Mesenchymal stem cell (in vitro differentiated cells and primary cell): ENCODE data around the gene LRP8. TPM values are rescaled to one million over a fixed set of nuclear protein-coding genes. Genes with fewer than 3 reads are reported as not detected.

Experiments
- DNase-seq: peaks from one replicate; pipeline ENCODE4 v3.0.0-alpha.2; 2013
- H2AFZ ChIP-seq: one replicate; pipeline ENCODE4 v1.6.1; 2013; ENCODE audit warnings: low read depth, mild to moderate bottlenecking, control low read depth, inconsistent platforms, low read length, moderate library complexity
- H2AK5ac ChIP-seq: 2 replicates; pipeline ENCODE4 v1.6.1; 2013; ENCODE audit warnings: low read length, moderate library complexity, mild to moderate bottlenecking, inconsistent platforms; ENCODE audit not compliant: severe bottlenecking
- H2BK120ac ChIP-seq: one replicate; pipeline ENCODE4 v1.6.1; 2013; ENCODE audit warnings: low read depth, mild to moderate bottlenecking, inconsistent platforms, low read length, moderate library complexity
- H2BK12ac ChIP-seq, 2 experiments: one replicate each; pipeline ENCODE4 v1.6.1; 2013; ENCODE audit warnings: inconsistent platforms in 2 of 2, low read length in 2 of 2, mild to moderate bottlenecking in 2 of 2, moderate library complexity in 2 of 2, control low read depth in 1 of 2
- H2BK15ac ChIP-seq: one replicate; pipeline ENCODE4 v1.6.1; 2013; ENCODE audit warnings: mild to moderate bottlenecking, low read depth, inconsistent platforms; ENCODE audit not compliant: poor library complexity, severe bottlenecking
- H2BK5ac ChIP-seq: 2 replicates; pipeline ENCODE4 v1.6.1; 2013; ENCODE audit warnings: low read depth, mild to moderate bottlenecking, low read length, control low read depth, inconsistent platforms; ENCODE audit not compliant: poor library complexity, severe bottlenecking
- H3K14ac ChIP-seq, 2 experiments: one replicate each; pipeline ENCODE4 v1.6.1; 2013; ENCODE audit warnings: inconsistent platforms in 2 of 2, low read length in 2 of 2, control low read depth in 1 of 2, mild to moderate bottlenecking in 1 of 2, moderate library complexity in 1 of 2
- H3K18ac ChIP-seq, 2 experiments: one replicate each; pipeline ENCODE4 v1.6.1; 2013; ENCODE audit warnings: inconsistent platforms in 2 of 2, low read length in 2 of 2, control low read depth in 1 of 2, low read depth in 1 of 2, mild to moderate bottlenecking in 1 of 2
- H3K23ac ChIP-seq, 2 experiments: one replicate each; pipeline ENCODE4 v1.6.1; 2013; ENCODE audit warnings: inconsistent platforms in 2 of 2, low read length in 2 of 2, mild to moderate bottlenecking in 2 of 2, moderate library complexity in 2 of 2, control low read depth in 1 of 2
- H3K27ac ChIP-seq: 2 replicates; pipeline ENCODE4 v1.5.1; 2013; ENCODE audit warnings: mild to moderate bottlenecking, moderate library complexity, low read length, control low read depth, inconsistent platforms; ENCODE audit not compliant: poor library complexity, severe bottlenecking
- H3K27me3 ChIP-seq, 2 experiments: 2 replicates each; pipeline versions ENCODE4 v1.6.1 to v1.7.0; 2013; ENCODE audit warnings: low read length in 2 of 2, mild to moderate bottlenecking in 2 of 2, moderate library complexity in 2 of 2, control low read depth in 1 of 2, inconsistent platforms in 1 of 2; ENCODE audit not compliant: control insufficient read depth in 1 of 2, insufficient read depth in 1 of 2
- H3K36me3 ChIP-seq, 2 experiments: 2 replicates each; pipeline versions ENCODE4 v1.6.1 to v1.7.0; 2013; ENCODE audit warnings: low read length in 2 of 2, control low read depth in 1 of 2, inconsistent platforms in 1 of 2, low read depth in 1 of 2, mild to moderate bottlenecking in 1 of 2; ENCODE audit not compliant: insufficient read depth in 2 of 2, control insufficient read depth in 1 of 2
- H3K4ac ChIP-seq, 2 experiments: one replicate each; pipeline ENCODE4 v1.6.1; 2013; ENCODE audit warnings: inconsistent platforms in 2 of 2, low read length in 2 of 2, mild to moderate bottlenecking in 2 of 2, moderate library complexity in 2 of 2, control low read depth in 1 of 2, low read depth in 1 of 2
- H3K4me1 ChIP-seq: 2 replicates; pipeline ENCODE4 v1.6.1; 2013; ENCODE audit warnings: low read depth, low read length, control low read depth; ENCODE audit not compliant: control insufficient read depth, insufficient read depth
- H3K4me2 ChIP-seq: 2 replicates; pipeline ENCODE4 v1.6.1; 2013; ENCODE audit warnings: low read length, mild to moderate bottlenecking, inconsistent platforms; ENCODE audit not compliant: poor library complexity, severe bottlenecking
- H3K4me3 ChIP-seq, 2 experiments: 2 replicates each; pipeline versions ENCODE4 v1.5.1 to v1.7.0; 2013; ENCODE audit warnings: low read length in 2 of 2, mild to moderate bottlenecking in 2 of 2, control low read depth in 1 of 2, low read depth in 1 of 2; ENCODE audit not compliant: insufficient read depth in 1 of 2
- H3K79me1 ChIP-seq: replicated peaks from 2 replicates; pipeline ENCODE4 v1.6.1; 2013; ENCODE audit warnings: mild to moderate bottlenecking, control low read depth, low read length, inconsistent platforms; ENCODE audit not compliant: poor library complexity, severe bottlenecking
- H3K9ac ChIP-seq: 2 replicates; pipeline ENCODE4 v1.7.0; 2013; ENCODE audit warnings: mild to moderate bottlenecking, low read length, moderate library complexity
- H3K9me3 ChIP-seq: 2 replicates; pipeline ENCODE4 v1.7.0; 2013; ENCODE audit warnings: mild to moderate bottlenecking, low read length; ENCODE audit not compliant: control insufficient read depth
- H4K8ac ChIP-seq: one replicate; pipeline ENCODE4 v1.6.1; 2013; ENCODE audit warnings: inconsistent platforms, mild to moderate bottlenecking, low read length, moderate library complexity
- H4K91ac ChIP-seq: one replicate; pipeline ENCODE4 v1.6.1; 2013; ENCODE audit warnings: mild to moderate bottlenecking, low read length, inconsistent platforms
- WGBS: methylation state at CpG from one replicate; pipeline ENCODE4 v1.1.7; 2013; ENCODE audit warnings: mixed read lengths; 5-methylcytosine and 5-hydroxymethylcytosine counted together
- polyA plus RNA-seq, 2 experiments: library from polyadenylated mRNA; stranded (reverse); fragments of 200-250 nt; gene quantifications; one replicate each; pipeline ENCODE4 v1.2.3, GENCODE V29; 2013

LRP8 gene
- 19.5 TPM for polyA plus RNA-seq (2013, experiment 1 of 2)
- 17.4 TPM for polyA plus RNA-seq (2013, experiment 2 of 2)

GRCh38 chr1:53328009-53328461, at the start of gene LRP8:
LRP8 (minus strand) TSS chr1:53328070; CDS start chr1:53327912, 158 bp downstream.
- peak within 1 kb of the TSS in 1 of 2 experiments; percentile 40 for H2BK12ac ChIP-seq
- H3K79me1 ChIP-seq, result peaks cover 10% of the 10 kb centered on the region
- WGBS, result 0% methylated on average over 28 of the region's 47 CpGs
- H3K9me3 ChIP-seq, result no peaks in the 10 kb centered on the region
- H2BK15ac ChIP-seq, result peak within 1 kb of the TSS; percentile 7
- no peak within 1 kb of the TSS for H2AK5ac ChIP-seq
- peak within 1 kb of the TSS; percentile 30 for H4K8ac ChIP-seq
- H3K23ac ChIP-seq, result peak within 1 kb of the TSS in 1 of 2 experiments; percentile 97
- DNase-seq, result peak; percentile 75
- peak within 1 kb of the TSS; percentile 69 to 89 for H3K4me3 ChIP-seq
- peak within 1 kb of the TSS; percentile 55 to 94 for H3K18ac ChIP-seq
- no peak within 1 kb of the TSS for H3K27ac ChIP-seq
- H2AFZ ChIP-seq, result peak within 1 kb of the TSS; percentile 94
- H3K14ac ChIP-seq, result peak within 1 kb of the TSS in 1 of 2 experiments; percentile 92
- peaks cover 25% of the 10 kb centered on the region for H3K4me1 ChIP-seq
- no peak within 1 kb of the TSS for H2BK5ac ChIP-seq
- H3K9ac ChIP-seq, result peak within 1 kb of the TSS; percentile 84
- peak within 1 kb of the TSS; percentile 99 for H3K4me2 ChIP-seq
- H3K36me3 ChIP-seq, result peaks cover 0 to 8% of the 10 kb centered on the region in 2 experiments
- H3K4ac ChIP-seq, result peak within 1 kb of the TSS in 1 of 2 experiments; percentile 22
- peak within 1 kb of the TSS; percentile 52 for H2BK120ac ChIP-seq
- no peak within 1 kb of the TSS for H4K91ac ChIP-seq
- no peaks in the 10 kb centered on the region for H3K27me3 ChIP-seq

- no peak overlapping the region for H2BK15ac ChIP-seq
- peak overlapping the region in 1 of 2 experiments; percentile 18 for H3K4me3 ChIP-seq
- 91% methylated on average over 13 of the region's 13 CpGs for WGBS
Measured at GRCh38 chr1:53377438-53377841, 49.6 kb upstream of the LRP8 start.

GRCh38 chr1:53376742-53377437, 49.0 kb upstream of the LRP8 start:
- Histone ChIP-seq H2BK15ac (no peak overlapping the region), H2AFZ (no peak overlapping the region), H2BK5ac (no peak overlapping the region), H3K27ac (no peak overlapping the region), H3K23ac (no peak overlapping the region), H3K14ac (no peak overlapping the region), H3K4me2 (no peak overlapping the region), H3K4me1 (peaks cover 2% of the 10 kb centered on the region), H3K9me3 (no peaks in the 10 kb centered on the region), H3K9ac (no peak overlapping the region), H3K4ac (no peak overlapping the region), H3K18ac (no peak overlapping the region), H3K4me3 (peak overlapping the region in 1 of 2 experiments; percentile 18), H2AK5ac (no peak overlapping the region), H2BK12ac (no peak overlapping the region), H4K91ac (no peak overlapping the region), H3K79me1 (no peaks in the 10 kb centered on the region), H3K27me3 (peaks cover 8 to 61% of the 10 kb centered on the region in 2 experiments), H4K8ac (no peak overlapping the region), H2BK120ac (no peak overlapping the region), H3K36me3 (no peaks in the 10 kb centered on the region)
- 76% methylated on average over 14 of the region's 14 CpGs for WGBS
- DNase-seq, result no peak

More at GRCh38 chr1:53377438-53377841, 49.6 kb upstream of the LRP8 start:
- no peak for DNase-seq
- Histone ChIP-seq H3K23ac (no peak overlapping the region), H2BK120ac (no peak overlapping the region), H3K4me1 (peaks cover 4% of the 10 kb centered on the region), H3K79me1 (no peaks in the 10 kb centered on the region), H3K14ac (no peak overlapping the region), H2BK12ac (no peak overlapping the region), H3K4ac (no peak overlapping the region), H3K36me3 (no peaks in the 10 kb centered on the region), H2BK5ac (no peak overlapping the region), H3K27ac (no peak overlapping the region), H3K9ac (no peak overlapping the region), H3K9me3 (no peaks in the 10 kb centered on the region), H4K8ac (no peak overlapping the region), H4K91ac (no peak overlapping the region), H3K4me2 (no peak overlapping the region), H2AFZ (no peak overlapping the region), H3K18ac (no peak overlapping the region), H3K27me3 (peaks cover 7 to 56% of the 10 kb centered on the region in 2 experiments), H2AK5ac (no peak overlapping the region)

- whole genome bisulfite sequencing, result 83% methylated on average over 13 of the region's 14 CpGs
- H2AK5ac ChIP-seq, result no peak overlapping the region
Measured at GRCh38 chr1:53376041-53376461, 48.2 kb upstream of the LRP8 start.

More at GRCh38 chr1:53376041-53376461, 48.2 kb upstream of the LRP8 start:
- H3K14ac ChIP-seq, result no peak overlapping the region
- H3K79me1 ChIP-seq, result no peaks in the 10 kb centered on the region
- no peak overlapping the region for H3K18ac ChIP-seq
- no peak for DNase-seq
- no peaks in the 10 kb centered on the region for H3K36me3 ChIP-seq
- peaks cover 16 to 70% of the 10 kb centered on the region in 2 experiments for H3K27me3 ChIP-seq
- peaks cover 2% of the 10 kb centered on the region for H3K4me1 ChIP-seq
- no peak overlapping the region for H3K4me2 ChIP-seq
- H3K27ac ChIP-seq, result no peak overlapping the region
- no peak overlapping the region for H3K4ac ChIP-seq
- H2BK120ac ChIP-seq, result no peak overlapping the region
- no peak overlapping the region for H2BK5ac ChIP-seq
- no peak overlapping the region for H3K4me3 ChIP-seq
- H3K9me3 ChIP-seq, result no peaks in the 10 kb centered on the region
- no peak overlapping the region for H2BK12ac ChIP-seq
- no peak overlapping the region for H3K23ac ChIP-seq
- no peak overlapping the region for H2AFZ ChIP-seq
- H2BK15ac ChIP-seq, result no peak overlapping the region
- no peak overlapping the region for H3K9ac ChIP-seq
- no peak overlapping the region for H4K91ac ChIP-seq
- no peak overlapping the region for H4K8ac ChIP-seq
